ENCODE measurements around the gene RMC1.

RMC1 gene

DNA sequence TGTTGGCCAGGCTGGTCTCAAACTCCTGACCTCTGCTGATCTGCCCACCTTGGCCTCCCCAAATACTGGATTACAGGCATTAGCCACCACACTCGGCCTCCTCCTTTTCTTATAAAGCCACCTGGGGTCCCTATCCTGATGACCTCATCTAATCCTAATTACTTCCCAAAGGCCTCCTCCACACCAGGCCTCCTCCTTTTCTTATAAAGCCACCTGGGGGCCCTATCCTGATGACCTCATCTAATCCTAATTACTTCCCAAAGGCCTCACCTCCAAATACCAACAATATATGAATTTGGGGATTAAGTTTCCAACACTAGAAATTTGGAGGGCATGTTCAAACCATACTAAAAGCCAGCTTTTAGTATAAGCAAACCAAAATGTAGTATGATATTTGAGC is 9.7 kb upstream of the RMC1 start:
- TF ChIP-seq, protein P1, sequence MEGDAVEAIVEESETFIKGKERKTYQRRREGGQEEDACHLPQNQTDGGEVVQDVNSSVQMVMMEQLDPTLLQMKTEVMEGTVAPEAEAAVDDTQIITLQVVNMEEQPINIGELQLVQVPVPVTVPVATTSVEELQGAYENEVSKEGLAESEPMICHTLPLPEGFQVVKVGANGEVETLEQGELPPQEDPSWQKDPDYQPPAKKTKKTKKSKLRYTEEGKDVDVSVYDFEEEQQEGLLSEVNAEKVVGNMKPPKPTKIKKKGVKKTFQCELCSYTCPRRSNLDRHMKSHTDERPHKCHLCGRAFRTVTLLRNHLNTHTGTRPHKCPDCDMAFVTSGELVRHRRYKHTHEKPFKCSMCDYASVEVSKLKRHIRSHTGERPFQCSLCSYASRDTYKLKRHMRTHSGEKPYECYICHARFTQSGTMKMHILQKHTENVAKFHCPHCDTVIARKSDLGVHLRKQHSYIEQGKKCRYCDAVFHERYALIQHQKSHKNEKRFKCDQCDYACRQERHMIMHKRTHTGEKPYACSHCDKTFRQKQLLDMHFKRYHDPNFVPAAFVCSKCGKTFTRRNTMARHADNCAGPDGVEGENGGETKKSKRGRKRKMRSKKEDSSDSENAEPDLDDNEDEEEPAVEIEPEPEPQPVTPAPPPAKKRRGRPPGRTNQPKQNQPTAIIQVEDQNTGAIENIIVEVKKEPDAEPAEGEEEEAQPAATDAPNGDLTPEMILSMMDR (IDR thresholded peaks at IDR 0.05) = no peak
- peaks cover 0 to 17% (median 2%) of the 10 kb centered on the region in 4 donors for H3K4me1 ChIP-seq
- no peaks in the 10 kb centered on the region for H3K27me3 ChIP-seq
- no peaks in the 10 kb centered on the region for H3K36me3 ChIP-seq
- intact Hi-C loops (cut with DNase I; ENCODE audit: low total_unique reads) = no loop called here
- H3K4me3 ChIP-seq = no peak overlapping the region
- H3K9me3 ChIP-seq = no peaks in the 10 kb centered on the region
- DNase-seq = no peak
- H3K27ac ChIP-seq = no peak overlapping the region

DNA sequence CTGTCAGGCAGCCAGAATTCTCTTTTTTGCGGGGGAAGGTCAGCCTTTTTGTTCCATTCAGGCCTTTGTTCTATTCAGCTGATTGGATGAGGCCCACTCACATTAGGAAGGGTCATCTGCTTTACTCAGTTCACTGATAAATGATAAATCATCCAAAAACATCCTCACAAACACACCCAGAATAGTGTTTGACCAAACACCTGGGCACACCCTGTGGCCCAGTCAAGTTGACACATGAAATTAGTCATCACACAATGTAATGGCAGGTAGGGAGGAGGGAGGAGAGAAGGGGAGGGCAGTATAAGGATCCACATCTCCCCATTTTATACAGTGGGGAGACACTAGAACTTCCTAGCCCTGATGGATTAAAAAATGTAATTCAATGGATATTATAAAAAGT is 8.3 kb upstream of the RMC1 start:
- Histone ChIP-seq H3K9me3 (no peaks in the 10 kb centered on the region), H3K4me3 (no peak overlapping the region), H3K27me3 (no peaks in the 10 kb centered on the region), H3K4me1 (peaks cover 0 to 19% (median 4%) of the 10 kb centered on the region in 4 donors), H3K36me3 (no peaks in the 10 kb centered on the region), H3K27ac (no peak overlapping the region)
- no peak for DNase-seq
- intact Hi-C loops (cut with DNase I; ENCODE audit: low total_unique reads) = no loop called here
- TF ChIP-seq, protein P1 (IDR thresholded peaks at IDR 0.05) = no peak

DNA sequence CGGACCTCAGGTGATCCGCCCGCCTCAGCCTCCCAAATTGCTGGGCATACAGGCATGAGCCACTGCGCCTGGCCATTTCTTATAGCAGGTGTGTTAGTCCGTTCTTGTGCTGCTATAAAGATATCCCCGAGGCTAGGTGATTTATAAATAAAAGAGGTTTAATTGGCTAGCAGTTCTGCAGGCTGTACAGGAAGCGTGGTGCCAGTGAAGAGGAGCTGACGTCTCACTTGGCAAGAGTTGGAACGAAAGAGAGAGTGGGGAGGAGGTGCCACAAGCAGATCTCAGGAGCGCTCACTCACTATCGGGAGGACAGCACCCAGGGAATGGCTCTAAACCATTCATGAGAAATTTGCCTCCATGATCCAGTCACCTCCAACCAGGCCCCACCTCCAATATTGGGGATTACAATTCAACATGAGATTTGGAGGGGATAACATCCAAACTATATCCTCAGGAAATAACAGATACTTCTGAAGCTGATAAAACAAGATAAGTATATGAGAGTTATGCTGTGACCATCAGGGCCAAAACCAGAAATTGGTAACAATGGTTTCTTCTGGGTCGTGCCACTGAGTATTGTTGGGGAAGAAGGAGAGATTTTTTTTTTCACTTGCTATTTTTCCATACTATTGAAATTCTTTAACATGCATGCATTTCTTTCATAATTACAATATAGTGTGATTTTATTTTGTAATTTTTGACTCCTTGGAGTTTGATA is 7.4 kb upstream of the RMC1 start:
- intact Hi-C loops (cut with DNase I; ENCODE audit: low total_unique reads) = no loop called here
- TF ChIP-seq, protein P1 (IDR thresholded peaks at IDR 0.05) = no peak
- H3K36me3 ChIP-seq = no peaks in the 10 kb centered on the region
- DNase-seq = no peak
- H3K4me1 ChIP-seq = peaks cover 0 to 19% (median 4%) of the 10 kb centered on the region in 4 donors
- no peak overlapping the region for H3K4me3 ChIP-seq
- no peaks in the 10 kb centered on the region for H3K9me3 ChIP-seq
- H3K27me3 ChIP-seq = no peaks in the 10 kb centered on the region
- H3K27ac ChIP-seq = no peak overlapping the region

DNA sequence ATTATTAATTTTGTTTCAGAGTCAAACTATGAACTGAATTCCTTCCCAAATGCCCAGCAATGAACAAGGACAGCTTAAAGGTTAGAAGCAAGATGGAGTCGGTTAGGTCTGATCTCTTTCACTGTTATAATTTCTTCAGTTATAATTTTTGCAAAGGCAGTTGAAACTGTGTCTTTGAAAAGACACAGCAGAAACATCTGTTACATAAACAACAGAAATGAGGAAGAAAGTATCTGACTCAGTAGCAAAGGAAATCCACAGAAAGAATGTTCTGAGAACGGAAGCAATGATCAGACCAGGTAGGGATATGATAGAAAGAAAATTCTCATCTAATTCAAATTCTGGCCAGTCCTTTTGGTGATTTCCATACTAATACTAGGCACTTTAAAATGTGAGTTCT is 5.2 kb upstream of the RMC1 start:
- DNase-seq = no peak
- Histone ChIP-seq H3K27ac (peak overlapping the region; percentile 45 to 59), H3K9me3 (no peaks in the 10 kb centered on the region), H3K36me3 (no peaks in the 10 kb centered on the region), H3K4me1 (peaks cover 0 to 23% (median 10%) of the 10 kb centered on the region in 4 donors), H3K4me3 (no peak overlapping the region), H3K27me3 (no peaks in the 10 kb centered on the region)
- TF ChIP-seq, protein P1 (IDR thresholded peaks at IDR 0.05) = no peak
- intact Hi-C loops (cut with DNase I; ENCODE audit: low total_unique reads) = no loop called here

DNA sequence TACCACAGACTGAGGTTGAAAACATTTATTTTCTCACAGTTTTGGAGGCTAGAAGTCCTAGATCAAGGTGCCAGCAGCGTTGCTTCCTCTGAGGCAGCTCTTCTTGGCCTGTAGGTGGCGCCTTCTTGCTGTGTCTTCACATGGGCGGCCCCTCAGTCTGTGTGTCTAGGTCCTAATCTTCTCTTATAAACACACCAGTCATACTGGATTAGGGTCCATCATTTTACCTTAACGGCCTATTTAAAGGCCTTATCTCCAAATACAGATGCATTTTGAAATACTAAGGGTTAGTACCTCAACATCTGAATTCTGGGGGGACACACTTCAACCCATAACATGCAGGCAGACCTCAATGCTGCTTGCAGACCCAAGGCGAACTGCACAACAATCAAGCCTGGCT is 4.4 kb upstream of the RMC1 start:
- Histone ChIP-seq H3K4me1 (peaks cover 0 to 23% (median 10%) of the 10 kb centered on the region in 4 donors), H3K9me3 (no peaks in the 10 kb centered on the region), H3K27ac (peak overlapping the region; percentile 45 to 59), H3K4me3 (no peak overlapping the region), H3K36me3 (no peaks in the 10 kb centered on the region), H3K27me3 (no peaks in the 10 kb centered on the region)
- peak; percentile 71 to 78 for DNase-seq
- TF ChIP-seq, protein P1 (IDR thresholded peaks at IDR 0.05) = peak; percentile 62 to 64
- intact Hi-C loops (cut with DNase I; ENCODE audit: low total_unique reads) = no loop called here

All from tibial artery (tissue), 4 donors.